ENCODE measurements around the gene ZNF485. TPM values are rescaled to one million over a fixed set of nuclear protein-coding genes. Genes with fewer than 3 reads are reported as not detected.

The ZNF485 gene
- total and polyA plus RNA-seq, 10 of the 15 experiments (the other 5 are each of a cell fraction or from before 2014, with no cell fraction given), result 3.2 to 7.6 (median 5.1) TPM

- no peaks in the 10 kb centered on the region for H3K79me2 ChIP-seq (ENCODE audit: control insufficient read depth, insufficient read depth, low read length)
- ChIA-PET POLR2A (no interaction called here), RAD21 (ENCODE audit: unreplicated experiment) (no interaction called here), CTCF (interaction anchor here (0.6 kb wide), 1 partner anchor 22 kb away, joined by 3 read pairs; no protein-coding TSS in a partner anchor), SMC1A (ENCODE audit: uncharacterized antibody, unreplicated experiment) (interaction anchor here (0.7 kb wide), 1 partner anchor 31 kb away, joined by 3 read pairs; no protein-coding TSS in a partner anchor)
- BruUV-seq (replicated peaks), result no TSS peak
- no peak overlapping the region for H3K9ac ChIP-seq (ENCODE audit: control insufficient read depth, insufficient read depth, low read length)
- no peak for TF ChIP-seq FOXM1 (IDR thresholded peaks at IDR 0.05; ENCODE audit: low read depth, low read length)
- TF ChIP-seq LARP7 (IDR thresholded peaks at IDR 0.05), result no peak
- TF ChIP-seq ZNF592 (IDR thresholded peaks at IDR 0.05), result no peak
- TF ChIP-seq SMAD1 (IDR thresholded peaks at IDR 0.05; ENCODE audit: low read depth, partially characterized antibody), result no peak
- no peak for TF ChIP-seq ZBED1 (IDR thresholded peaks at IDR 0.05; ENCODE audit: borderline replicate concordance)
- no peak for TF ChIP-seq NR2F1 (conservative IDR thresholded peaks at IDR 0.05)
- TF ChIP-seq BMI1 (IDR thresholded peaks at IDR 0.05; ENCODE audit: borderline replicate concordance), result no peak
- TF ChIP-seq CBX5 (IDR thresholded peaks at IDR 0.05; ENCODE audit: low read depth), result no peak
- H3K4me2 ChIP-seq (ENCODE audit: control insufficient read depth, insufficient read depth), result no peak overlapping the region
- FAIRE-seq (no peak), DNase-seq (ENCODE audit: low read depth, low spot score) (no peak), ATAC-seq (no peak)
- no peaks in the 10 kb centered on the region for H3K4me1 ChIP-seq (ENCODE audit: control insufficient read depth, insufficient read depth, low read length)
- intact Hi-C loops (cut with micrococcal nuclease; ENCODE audit: unreplicated experiment), result no loop called here
- peaks cover 4% of the 10 kb centered on the region for H3K9me3 ChIP-seq (replicated peaks; ENCODE audit: control insufficient read depth, insufficient read depth, low read length)
- no peak overlapping the region for H2AFZ ChIP-seq (ENCODE audit: control insufficient read depth, low read depth, low read length)
- H3K27me3 ChIP-seq (replicated peaks in 1 of 2; ENCODE audit: control insufficient read depth in 2 of 2, insufficient read depth in 2 of 2, low read length in 1 of 2), result no peaks in the 10 kb centered on the region
- in situ Hi-C loops (cut with MboI), result no loop called here
- no peaks in the 10 kb centered on the region for H4K20me1 ChIP-seq (ENCODE audit: control insufficient read depth, insufficient read depth)
- 75% methylated on average over 5 of the region's 5 CpGs for WGBS (ENCODE audit: insufficient coverage, insufficient replicate concordance, low lambda C conversion rate, missing lambda C conversion rate)
- no peak overlapping the region for H3K27ac ChIP-seq (ENCODE audit: control insufficient read depth, insufficient read depth)
- H3K4me3 ChIP-seq, result no peak overlapping the region
- H3K36me3 ChIP-seq (ENCODE audit: control insufficient read depth in 2 of 2, insufficient read depth in 2 of 2, low read length in 1 of 2), result no peaks in the 10 kb centered on the region
Measured at GRCh38 chr10:43576580-43576979, 29.7 kb upstream of the ZNF485 start.
